ENCODE measurements around the gene RAX. TPM values are rescaled to one million over a fixed set of nuclear protein-coding genes. Genes with fewer than 3 reads are reported as not detected.
"Not testable (repeated sequence)": the region's sequence is repeated elsewhere in the genome, so short reads cannot be mapped to it uniquely, and the experiment has no call there.

Gene RAX
- polyA plus RNA-seq, 3 donors: not detected

DNA sequence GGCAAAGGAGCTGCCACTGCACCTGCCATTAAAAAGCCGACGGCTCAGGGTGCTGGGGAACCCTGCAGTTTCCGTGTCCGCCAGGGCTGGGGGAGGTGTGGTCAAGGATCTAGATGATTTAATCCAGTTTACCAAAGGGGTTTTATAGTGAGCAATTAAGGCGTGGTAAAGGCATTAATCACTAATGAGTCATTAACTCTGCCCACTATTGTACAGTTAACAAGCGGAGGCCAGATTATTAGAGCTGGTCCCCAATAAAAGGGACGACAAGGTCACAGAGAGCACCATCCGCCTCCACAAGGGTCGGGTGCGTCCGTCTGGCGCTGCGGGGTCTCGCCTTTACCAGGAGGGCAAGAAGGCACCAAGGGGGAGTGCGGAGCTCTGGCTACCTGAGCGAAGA is 9.6 kb downstream of the RAX start:
- no peak for DNase-seq (ENCODE audit: extremely low read depth in 1 of 11, low read depth in 9 of 11, low spot score in 4 of 11)

- DNase-seq (ENCODE audit: extremely low read depth in 1 of 11, low read depth in 9 of 11, low spot score in 4 of 11): not testable (repeated sequence)
Measured at GRCh38 chr18:59262243-59262642, 11.0 kb downstream of the RAX start.

DNA sequence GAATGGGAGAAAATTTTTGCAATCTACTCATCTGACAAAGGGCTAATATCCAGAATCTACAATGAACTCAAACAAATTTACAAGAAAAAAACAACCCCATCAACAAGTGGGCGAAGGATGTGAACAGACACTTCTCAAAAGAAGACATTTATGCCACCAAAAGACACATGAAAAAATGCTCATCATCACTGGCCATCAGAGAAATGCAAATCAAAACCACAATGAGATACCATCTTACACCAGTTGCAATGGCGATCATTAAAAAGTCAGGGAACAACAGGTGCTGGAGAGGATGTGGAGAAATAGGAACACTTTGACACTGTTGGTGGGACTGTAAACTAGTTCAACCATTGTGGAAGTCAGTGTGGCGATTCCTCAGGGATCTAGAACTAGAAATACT is 11.4 kb downstream of the RAX start:
- not testable (repeated sequence) for DNase-seq (ENCODE audit: extremely low read depth in 1 of 11, low read depth in 9 of 11, low spot score in 4 of 11)

GRCh38 chr18:59255491-59255890 is 17.8 kb downstream of the RAX start:
- not testable (repeated sequence) for DNase-seq (ENCODE audit: extremely low read depth in 1 of 11, low read depth in 9 of 11, low spot score in 4 of 11)

DNA sequence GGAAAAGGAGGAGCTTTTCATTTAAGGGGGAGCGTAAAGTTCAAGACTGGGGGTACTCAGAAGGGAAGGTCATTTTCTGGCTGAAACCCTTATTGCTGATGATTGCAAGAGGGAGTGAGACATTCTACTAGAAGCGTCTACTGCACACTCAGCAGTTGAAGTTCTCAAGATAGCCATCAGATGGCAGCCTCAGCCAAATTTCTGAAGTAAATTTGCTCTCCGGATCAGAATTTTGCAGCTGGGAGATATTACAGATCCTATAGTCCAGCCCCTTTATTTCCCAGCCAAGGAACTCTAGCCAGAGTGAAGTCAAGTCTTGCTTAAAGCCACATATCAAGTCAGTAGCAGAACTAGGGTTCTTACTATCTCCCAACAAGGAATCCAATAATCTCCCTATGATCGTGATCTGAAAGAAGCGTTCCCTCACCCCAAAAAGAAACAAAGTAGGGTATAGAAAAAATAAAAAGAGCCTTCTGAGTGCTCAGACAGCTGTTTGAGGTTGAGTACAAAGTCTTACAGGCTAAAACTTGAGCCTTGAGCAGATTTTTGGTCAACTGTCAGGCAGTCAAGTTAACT is 24.0 kb downstream of the RAX start:
- DNase-seq (ENCODE audit: extremely low read depth in 1 of 11, low read depth in 9 of 11, low spot score in 4 of 11): peak in 10 of 11 donors; percentile 53 to 85 (median 69)

GRCh38 chr18:59246796-59247195 is 26.5 kb downstream of the RAX start:
- no peak for DNase-seq (ENCODE audit: extremely low read depth in 1 of 11, low read depth in 9 of 11, low spot score in 4 of 11)

- DNase-seq (ENCODE audit: extremely low read depth in 1 of 11, low read depth in 9 of 11, low spot score in 4 of 11): no peak
Measured at GRCh38 chr18:59242906-59243305, 30.3 kb downstream of the RAX start.

DNA sequence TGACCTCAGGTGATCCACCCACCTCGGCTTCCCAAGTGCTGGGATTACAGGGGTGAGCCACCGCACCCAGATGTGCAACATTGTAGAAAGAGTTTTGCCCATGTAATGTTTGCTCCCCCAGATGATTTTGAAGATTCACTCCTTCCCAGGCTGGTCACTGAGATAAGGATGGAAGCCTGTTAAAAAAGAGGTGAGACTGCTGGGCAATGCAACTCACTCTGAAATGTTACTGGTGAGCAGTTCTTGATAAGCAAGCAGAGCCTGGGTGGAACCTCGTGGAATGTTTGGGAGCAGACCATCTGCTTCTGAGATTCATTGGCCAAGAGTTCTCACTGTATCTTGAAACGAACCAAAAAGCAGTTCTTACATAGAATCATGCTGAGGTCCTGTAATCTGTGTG is 33.6 kb downstream of the RAX start:
- no peak for DNase-seq (ENCODE audit: extremely low read depth in 1 of 11, low read depth in 9 of 11, low spot score in 4 of 11)

GRCh38 chr18:59238385-59238784 is 34.9 kb downstream of the RAX start:
- no peak for DNase-seq (ENCODE audit: extremely low read depth in 1 of 11, low read depth in 9 of 11, low spot score in 4 of 11)

GRCh38 chr18:59233017-59233410 is 40.2 kb downstream of the RAX start:
- DNase-seq (ENCODE audit: extremely low read depth in 1 of 11, low read depth in 9 of 11, low spot score in 4 of 11): no peak

DNA sequence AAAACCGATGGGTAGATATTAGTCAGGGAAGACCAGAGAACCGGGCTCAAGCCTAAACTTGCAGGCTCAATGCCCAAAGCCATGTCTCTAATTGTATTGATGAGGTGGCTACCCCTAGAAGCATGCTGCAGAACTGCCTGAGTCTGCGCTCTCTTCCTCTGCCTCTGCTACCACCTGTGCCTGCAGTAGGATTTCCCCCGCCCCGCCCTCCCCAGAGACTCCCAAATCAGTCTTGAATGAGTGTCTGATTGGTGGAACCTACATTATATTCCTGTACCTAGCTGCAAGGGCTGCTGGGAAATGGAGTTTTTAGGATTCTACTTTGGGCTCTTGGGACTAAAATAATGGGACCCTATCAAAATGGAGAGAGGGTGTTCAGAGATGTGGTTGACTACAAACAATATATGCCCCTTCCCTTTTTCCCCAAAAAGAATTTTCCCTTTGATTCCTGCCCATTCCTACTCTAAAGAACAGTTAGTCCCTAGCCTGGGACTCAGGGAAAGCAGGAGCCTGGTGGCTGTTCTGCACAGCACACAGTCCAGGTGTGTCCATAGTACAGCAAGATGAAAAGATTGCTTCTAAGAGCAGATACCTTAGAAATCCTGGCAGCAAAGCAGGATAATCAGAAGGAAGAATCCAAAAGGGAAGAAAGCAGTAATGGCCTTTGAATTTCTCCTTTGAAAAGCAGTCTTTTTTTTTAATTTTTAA is 40.8 kb downstream of the RAX start:
- DNase-seq (ENCODE audit: extremely low read depth in 1 of 11, low read depth in 9 of 11, low spot score in 4 of 11): no peak

DNA sequence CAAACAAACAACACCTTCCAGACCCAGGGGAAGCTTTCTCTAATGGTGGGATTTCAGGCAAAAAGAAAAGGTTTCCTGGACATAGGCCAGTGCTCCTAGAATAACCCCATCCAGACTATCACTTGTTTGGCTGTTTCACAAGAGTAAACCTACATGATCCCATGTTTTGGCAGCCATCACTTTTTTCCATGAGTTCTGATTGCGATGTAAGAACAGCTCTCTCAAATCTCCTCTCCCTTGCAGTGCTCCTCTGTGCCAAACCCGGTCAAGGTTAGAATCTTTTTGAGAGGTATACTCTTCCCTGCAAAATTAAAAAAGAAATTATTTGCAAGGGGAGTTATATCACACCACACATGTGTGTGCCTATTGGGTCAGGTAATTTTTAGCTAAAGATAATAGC is 41.4 kb downstream of the RAX start:
- DNase-seq (ENCODE audit: extremely low read depth in 1 of 11, low read depth in 9 of 11, low spot score in 4 of 11): no peak

GRCh38 chr18:59231114-59231513 is 42.1 kb downstream of the RAX start:
- no peak for DNase-seq (ENCODE audit: extremely low read depth in 1 of 11, low read depth in 9 of 11, low spot score in 4 of 11)

GRCh38 chr18:59229701-59230443 is 43.4 kb downstream of the RAX start:
- DNase-seq (ENCODE audit: extremely low read depth in 1 of 11, low read depth in 9 of 11, low spot score in 4 of 11): no peak

GRCh38 chr18:59229191-59229590 is 44.1 kb downstream of the RAX start:
- DNase-seq (ENCODE audit: extremely low read depth in 1 of 11, low read depth in 9 of 11, low spot score in 4 of 11): no peak

- DNase-seq (ENCODE audit: extremely low read depth in 1 of 11, low read depth in 9 of 11, low spot score in 4 of 11): peak in 1 of 11 donors; percentile 24
Measured at GRCh38 chr18:59228351-59228750, 44.9 kb downstream of the RAX start.

DNA sequence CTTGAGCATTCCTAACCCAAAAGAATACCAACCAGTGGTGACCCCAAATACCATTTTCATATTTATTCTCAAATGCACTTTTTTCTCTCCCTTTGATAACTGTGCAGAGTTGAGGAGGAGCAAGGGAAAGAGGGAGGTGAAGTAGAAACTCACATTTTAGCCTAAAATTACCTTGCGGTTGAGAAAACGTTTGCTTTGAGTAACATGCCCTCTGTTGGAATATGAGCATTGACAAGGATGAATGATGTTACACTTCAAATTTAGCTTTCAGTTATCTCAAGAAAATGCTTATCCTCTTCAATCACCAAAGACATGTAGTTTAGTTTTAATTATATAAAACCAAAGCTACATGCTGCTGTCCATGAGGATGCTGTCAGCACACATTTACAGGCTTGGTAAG is 50.9 kb downstream of the RAX start:
- no peak for DNase-seq (ENCODE audit: extremely low read depth in 1 of 11, low read depth in 9 of 11, low spot score in 4 of 11)

- no peak for DNase-seq (ENCODE audit: extremely low read depth in 1 of 11, low read depth in 9 of 11, low spot score in 4 of 11)
Measured at GRCh38 chr18:59220784-59221765, 52.2 kb downstream of the RAX start.

DNA sequence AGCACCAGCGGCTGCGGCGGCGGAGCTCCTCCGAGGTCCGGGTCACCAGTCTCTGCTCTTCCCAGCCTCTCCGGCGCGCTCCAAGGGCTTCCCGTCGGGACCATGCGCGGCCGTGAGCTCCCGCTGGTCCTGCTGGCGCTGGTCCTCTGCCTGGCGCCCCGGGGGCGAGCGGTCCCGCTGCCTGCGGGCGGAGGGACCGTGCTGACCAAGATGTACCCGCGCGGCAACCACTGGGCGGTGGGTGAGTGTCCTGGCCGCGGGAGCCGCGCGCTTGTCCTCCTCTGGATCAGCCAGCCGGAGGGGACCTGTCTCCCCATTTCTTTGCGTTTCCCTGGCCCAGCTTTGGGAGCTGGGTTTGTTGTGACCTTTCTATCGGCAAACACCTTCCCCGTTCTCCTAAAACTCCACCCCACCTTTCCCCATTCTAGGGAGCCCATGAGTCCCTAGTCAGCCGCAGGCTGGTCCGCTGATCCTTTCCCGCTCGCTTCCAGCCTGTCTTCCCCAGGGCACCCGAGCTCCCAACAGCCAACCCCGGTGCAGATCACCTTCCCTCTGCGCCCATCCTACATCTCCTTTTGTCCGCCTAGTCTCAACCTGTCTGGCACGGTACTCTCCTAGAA is 53.0 kb downstream of the RAX start:
- no peak for DNase-seq (ENCODE audit: extremely low read depth in 1 of 11, low read depth in 9 of 11, low spot score in 4 of 11)

Measured in renal cortex interstitium (tissue), 11 donors.